ENCODE measurements around the gene ITSN1.

- no peak for TF ChIP-seq POLR2AphosphoS5 (IDR thresholded peaks at IDR 0.05)
- TF ChIP-seq, protein P1, sequence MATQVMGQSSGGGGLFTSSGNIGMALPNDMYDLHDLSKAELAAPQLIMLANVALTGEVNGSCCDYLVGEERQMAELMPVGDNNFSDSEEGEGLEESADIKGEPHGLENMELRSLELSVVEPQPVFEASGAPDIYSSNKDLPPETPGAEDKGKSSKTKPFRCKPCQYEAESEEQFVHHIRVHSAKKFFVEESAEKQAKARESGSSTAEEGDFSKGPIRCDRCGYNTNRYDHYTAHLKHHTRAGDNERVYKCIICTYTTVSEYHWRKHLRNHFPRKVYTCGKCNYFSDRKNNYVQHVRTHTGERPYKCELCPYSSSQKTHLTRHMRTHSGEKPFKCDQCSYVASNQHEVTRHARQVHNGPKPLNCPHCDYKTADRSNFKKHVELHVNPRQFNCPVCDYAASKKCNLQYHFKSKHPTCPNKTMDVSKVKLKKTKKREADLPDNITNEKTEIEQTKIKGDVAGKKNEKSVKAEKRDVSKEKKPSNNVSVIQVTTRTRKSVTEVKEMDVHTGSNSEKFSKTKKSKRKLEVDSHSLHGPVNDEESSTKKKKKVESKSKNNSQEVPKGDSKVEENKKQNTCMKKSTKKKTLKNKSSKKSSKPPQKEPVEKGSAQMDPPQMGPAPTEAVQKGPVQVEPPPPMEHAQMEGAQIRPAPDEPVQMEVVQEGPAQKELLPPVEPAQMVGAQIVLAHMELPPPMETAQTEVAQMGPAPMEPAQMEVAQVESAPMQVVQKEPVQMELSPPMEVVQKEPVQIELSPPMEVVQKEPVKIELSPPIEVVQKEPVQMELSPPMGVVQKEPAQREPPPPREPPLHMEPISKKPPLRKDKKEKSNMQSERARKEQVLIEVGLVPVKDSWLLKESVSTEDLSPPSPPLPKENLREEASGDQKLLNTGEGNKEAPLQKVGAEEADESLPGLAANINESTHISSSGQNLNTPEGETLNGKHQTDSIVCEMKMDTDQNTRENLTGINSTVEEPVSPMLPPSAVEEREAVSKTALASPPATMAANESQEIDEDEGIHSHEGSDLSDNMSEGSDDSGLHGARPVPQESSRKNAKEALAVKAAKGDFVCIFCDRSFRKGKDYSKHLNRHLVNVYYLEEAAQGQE (IDR thresholded peaks at IDR 0.05; ENCODE audit: borderline replicate concordance): no peak
- TF ChIP-seq, protein P2, sequence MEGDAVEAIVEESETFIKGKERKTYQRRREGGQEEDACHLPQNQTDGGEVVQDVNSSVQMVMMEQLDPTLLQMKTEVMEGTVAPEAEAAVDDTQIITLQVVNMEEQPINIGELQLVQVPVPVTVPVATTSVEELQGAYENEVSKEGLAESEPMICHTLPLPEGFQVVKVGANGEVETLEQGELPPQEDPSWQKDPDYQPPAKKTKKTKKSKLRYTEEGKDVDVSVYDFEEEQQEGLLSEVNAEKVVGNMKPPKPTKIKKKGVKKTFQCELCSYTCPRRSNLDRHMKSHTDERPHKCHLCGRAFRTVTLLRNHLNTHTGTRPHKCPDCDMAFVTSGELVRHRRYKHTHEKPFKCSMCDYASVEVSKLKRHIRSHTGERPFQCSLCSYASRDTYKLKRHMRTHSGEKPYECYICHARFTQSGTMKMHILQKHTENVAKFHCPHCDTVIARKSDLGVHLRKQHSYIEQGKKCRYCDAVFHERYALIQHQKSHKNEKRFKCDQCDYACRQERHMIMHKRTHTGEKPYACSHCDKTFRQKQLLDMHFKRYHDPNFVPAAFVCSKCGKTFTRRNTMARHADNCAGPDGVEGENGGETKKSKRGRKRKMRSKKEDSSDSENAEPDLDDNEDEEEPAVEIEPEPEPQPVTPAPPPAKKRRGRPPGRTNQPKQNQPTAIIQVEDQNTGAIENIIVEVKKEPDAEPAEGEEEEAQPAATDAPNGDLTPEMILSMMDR (IDR thresholded peaks at IDR 0.05; ENCODE audit: poor library complexity, severe bottlenecking): no peak
- TF ChIP-seq TAF1 (IDR thresholded peaks at IDR 0.05; ENCODE audit: low read depth): no peak
- no peak for TF ChIP-seq EP300 (conservative IDR thresholded peaks at IDR 0.05; ENCODE audit: poor library complexity, severe bottlenecking)
Observed at GRCh38 chr21:33667636-33668035, 25.3 kb downstream of the ITSN1 start.
